ENCODE results near the gene HOXA7.

The HOXA7 gene

GRCh38 chr7:27148031-27148755, 8.3 kb downstream of the HOXA7 start:
- DNase-seq (ENCODE audit: low read depth in 2 of 2): no peak

DNA sequence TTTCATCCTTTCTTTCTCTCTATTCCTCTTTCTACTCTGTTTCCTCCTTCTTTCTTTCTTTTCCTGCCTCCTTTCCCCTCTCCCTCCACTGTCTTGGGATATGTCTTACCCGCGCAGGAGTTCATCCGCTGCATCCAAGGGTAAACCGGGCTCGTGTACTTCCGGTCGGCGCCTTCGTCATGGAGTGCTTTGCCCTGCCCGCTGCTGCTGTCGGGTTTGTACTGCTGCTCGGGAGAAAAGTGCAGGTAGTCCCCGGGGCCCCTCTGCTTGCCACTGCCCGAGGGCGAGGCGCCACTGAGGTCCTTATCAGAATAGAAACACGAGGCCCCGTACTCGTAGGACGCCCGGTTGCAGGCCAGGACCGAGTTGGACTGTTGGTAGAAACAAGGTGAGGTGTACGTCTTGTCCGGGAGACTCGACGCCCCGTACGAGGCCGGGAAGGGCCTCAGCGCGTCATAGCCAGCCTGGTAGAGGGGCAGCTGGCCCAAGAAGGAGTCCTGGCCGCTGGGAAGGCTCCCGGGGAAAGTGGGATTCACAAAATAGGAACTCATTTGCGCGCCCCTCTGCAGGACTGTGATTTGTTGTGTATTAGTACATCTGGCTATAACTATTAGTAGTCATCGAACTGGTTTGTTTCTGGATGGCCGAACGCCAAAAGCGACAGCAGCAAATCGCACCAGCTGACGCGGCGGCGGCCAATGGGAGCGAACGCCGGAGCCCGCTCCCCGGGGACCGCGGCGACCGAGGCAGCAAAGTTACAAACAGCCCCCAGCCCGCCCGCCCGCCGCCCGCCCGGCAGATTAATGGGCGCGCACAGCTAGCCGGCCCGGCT, 9.1 kb downstream of the HOXA7 start, which contains the start of gene HOXA6:
HOXA6 (minus strand) TSS at position 576 of the 832 bp plus-strand sequence; CDS start at position 551, 25 bp downstream.
- DNase-seq (ENCODE audit: low read depth in 2 of 2): no peak

DNA sequence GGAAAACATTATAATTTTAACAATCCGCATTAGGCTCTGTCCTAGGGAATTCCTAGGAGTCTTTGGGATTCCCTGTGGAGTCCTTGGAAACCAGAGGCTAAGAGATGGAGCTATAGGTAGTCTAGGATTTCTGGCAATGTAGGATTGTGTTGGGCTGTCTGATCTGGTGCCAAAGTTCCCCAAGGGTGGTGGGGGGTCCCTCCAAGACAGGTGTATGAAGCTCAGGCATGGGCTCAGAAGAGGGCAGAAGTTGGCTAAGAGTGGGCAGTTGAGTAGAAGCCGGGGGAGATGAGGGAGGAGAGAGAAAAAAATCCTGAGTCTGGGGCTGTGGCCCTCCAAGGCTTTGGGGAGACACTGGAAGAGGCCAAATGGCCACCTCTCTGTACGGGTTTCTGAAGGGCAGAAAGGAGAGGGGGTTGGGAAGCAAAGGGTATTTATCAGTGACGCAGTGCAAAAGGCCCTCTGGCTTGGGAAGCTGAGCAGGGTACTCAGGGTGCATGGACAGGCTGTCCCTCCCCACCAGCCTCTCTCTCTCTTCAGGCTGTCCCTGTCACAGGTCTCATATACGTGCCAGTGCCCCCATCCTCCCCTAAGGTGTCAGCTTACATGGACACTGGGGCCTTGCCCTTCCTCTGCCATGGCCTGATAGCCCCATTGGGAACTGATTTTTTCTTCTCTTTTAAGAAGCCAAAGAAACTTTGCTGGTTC, 9.8 kb downstream of the HOXA7 start:
- no peak for DNase-seq (ENCODE audit: low read depth in 2 of 2)

GRCh38 chr7:27145914-27146412, 10.5 kb downstream of the HOXA7 start:
- no peak for DNase-seq (ENCODE audit: low read depth in 2 of 2)

DNA sequence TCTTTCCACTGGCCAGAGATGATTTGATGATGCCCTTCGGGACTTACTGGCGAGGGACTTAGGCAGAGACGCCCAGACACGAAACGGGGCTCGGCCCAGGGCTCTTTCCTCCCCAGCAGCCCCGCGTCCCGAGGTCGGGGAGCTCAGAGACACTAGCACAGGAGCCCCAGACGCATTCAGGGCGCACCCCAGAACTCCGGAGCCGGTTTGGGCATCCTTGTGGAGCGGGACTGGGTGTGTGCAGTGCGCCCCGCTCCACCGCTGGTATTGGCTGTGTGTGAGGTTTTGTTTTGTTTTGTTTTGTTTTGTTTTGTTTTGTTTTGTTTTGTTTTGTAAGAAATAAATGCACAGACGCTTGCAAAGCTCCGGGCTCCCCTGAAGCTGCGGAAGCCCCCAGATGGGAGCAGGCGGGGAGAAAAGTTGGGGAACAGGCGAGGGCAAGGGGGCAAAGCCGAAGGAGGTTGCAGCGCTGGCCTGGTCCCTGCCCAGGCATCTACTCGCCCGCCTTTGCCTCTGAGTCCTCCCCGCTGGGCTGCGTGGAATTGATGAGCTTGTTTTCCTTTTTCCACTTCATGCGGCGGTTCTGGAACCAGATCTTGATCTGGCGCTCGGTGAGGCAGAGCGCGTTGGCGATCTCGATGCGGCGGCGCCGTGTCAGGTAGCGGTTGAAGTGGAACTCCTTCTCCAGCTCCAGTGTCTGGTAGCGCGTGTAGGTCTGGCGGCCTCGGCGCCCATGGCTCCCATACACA, 11.1 kb downstream of the HOXA7 start:
- no peak for DNase-seq (ENCODE audit: low read depth in 2 of 2)

- DNase-seq (ENCODE audit: low read depth in 2 of 2): no peak
These were observed 11.7 kb downstream of the HOXA7 start for GRCh38 chr7:27144781-27145164.

DNA sequence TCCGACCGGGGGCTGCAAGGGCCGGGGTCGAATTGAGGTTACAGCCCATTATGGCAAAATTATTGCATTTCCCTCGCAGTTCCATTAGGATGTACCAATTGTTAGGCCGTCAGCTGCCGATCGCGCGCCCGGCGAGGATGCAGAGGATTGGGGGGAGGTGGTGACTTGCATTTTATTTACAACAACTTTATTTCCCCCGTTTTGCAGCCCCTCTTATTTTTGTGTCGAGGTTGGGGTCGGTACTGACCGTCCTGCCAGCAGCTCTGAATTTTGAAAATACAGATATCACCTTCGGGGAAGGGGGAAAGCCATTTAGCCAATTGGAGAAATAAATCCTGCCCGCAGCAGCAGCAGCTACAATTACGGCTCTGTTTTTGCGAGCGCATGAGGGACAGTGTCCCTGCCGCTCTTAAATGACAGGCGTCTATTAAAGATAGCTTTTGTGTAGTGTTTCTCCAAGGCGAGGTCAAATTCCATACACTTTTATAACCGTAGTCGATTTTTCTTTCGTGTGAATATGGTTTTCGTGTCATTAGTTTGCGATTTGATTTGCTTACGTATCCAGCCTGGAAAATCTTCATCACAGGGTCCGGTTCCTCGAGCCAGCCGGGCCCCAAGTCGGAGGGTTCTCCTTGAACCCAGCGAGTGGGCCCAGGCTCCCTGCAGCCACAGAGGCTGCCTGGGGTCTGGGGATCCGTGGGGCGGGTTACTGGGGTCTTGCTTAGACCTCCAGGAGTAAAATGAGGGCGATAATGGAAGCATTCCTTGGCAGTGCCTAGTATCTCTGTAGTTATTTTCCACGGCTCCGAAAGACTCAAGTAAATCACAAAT, 12.3 kb downstream of the HOXA7 start:
- DNase-seq (ENCODE audit: low read depth in 2 of 2): no peak

DNA sequence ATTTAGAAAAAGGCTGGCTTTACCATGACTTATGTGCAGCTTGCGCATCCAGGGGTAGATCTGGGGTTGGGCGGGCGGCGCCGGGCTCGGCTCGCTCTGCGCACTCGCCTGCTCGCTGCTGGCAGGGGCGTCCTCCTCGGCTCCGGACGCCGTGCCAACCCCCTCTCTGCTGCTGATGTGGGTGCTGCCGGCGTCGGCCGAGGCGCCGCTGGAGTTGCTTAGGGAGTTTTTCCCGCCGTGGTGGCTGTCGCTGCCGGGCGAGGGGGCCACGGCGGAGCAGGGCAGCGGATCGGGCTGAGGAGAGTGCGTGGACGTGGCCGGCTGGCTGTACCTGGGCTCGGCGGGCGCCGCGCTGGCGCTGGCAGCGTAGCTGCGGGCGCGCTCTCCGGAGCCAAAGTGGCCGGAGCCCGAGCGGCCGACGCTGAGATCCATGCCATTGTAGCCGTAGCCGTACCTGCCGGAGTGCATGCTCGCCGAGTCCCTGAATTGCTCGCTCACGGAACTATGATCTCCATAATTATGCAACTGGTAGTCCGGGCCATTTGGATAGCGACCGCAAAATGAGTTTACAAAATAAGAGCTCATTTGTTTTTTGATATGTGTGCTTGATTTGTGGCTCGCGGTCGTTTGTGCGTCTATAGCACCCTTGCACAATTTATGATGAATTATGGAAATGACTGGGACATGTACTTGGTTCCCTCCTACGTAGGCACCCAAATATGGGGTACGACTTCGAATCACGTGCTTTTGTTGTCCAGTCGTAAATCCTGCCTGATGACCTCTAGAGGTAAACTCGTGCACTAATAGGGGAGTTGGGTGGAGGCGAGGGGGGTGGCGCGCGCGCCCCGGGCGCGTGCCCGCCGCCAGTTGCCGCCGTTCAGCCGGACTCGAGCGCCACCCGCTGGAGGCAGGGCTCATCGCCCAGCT, 13.2 kb downstream of the HOXA7 start, which contains the start of gene HOXA5:
HOXA5 (minus strand) TSS at position 659 of the 927 bp plus-strand sequence; CDS start at position 585, 74 bp downstream.
- no peak for DNase-seq (ENCODE audit: low read depth in 2 of 2)

DNA sequence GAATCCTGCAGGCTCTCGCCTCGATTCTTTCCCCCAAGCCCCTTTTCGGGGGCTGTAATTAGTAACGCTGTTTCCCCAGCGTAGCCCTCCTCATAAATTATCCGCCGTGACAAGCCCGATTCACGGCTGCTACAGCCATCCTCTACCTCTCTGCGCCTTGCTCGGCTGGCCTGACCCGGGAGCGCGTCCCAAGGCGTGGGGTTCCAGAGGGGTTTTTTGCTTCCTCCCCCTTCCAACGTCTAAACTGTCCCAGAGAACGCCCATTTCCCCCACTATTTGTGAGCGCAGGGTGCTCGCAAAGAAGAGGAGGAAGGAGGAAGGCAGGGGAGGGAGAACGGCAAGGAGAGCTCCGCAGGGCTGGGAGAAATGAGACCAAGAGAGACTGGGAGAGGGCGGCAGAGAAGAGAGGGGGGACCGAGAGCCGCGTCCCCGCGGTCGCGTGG, 13.9 kb downstream of the HOXA7 start:
- DNase-seq (ENCODE audit: low read depth in 2 of 2): no peak

DNA sequence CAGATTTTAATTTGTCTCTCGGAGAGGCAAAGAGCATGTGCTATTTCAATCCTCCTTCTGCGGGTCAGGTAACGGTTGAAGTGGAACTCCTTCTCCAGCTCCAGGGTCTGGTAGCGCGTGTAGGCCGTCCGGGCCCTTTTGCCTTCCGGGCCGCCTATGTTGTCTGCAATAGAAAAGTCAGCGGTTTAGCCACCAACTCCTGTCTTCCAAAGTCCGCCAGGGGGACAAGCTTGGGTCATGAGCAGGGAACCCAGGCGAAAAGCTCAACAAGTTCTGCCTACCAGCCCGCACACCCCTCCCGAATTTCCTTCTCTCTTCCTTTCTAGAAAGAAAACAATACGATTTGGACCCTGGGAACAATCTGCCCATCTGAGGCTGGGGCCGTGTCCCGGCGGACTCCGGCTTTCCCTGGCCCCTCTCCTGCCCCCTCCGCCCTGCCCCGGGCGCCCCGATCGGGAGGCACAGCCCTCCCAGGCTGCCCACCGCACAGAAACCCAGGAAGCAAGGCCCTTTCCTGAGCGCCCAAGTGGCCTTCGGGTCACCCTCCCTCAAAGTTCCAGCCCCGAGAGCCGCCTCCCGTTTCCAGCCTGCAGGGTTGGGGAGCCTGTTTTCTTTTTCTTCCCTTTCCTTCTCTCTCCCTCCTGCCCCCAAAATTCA, 14.4 kb downstream of the HOXA7 start:
- DNase-seq (ENCODE audit: low read depth in 2 of 2): no peak

GRCh38 chr7:27141137-27141922, 15.1 kb downstream of the HOXA7 start:
- no peak for DNase-seq (ENCODE audit: low read depth in 2 of 2)

GRCh38 chr7:27140126-27140857, 16.2 kb downstream of the HOXA7 start:
- DNase-seq (ENCODE audit: low read depth in 2 of 2): no peak

GRCh38 chr7:27139334-27140125, 16.9 kb downstream of the HOXA7 start:
- no peak for DNase-seq (ENCODE audit: low read depth in 2 of 2)

GRCh38 chr7:27138985-27139333, 17.5 kb downstream of the HOXA7 start:
- no peak for DNase-seq (ENCODE audit: low read depth in 2 of 2)

DNA sequence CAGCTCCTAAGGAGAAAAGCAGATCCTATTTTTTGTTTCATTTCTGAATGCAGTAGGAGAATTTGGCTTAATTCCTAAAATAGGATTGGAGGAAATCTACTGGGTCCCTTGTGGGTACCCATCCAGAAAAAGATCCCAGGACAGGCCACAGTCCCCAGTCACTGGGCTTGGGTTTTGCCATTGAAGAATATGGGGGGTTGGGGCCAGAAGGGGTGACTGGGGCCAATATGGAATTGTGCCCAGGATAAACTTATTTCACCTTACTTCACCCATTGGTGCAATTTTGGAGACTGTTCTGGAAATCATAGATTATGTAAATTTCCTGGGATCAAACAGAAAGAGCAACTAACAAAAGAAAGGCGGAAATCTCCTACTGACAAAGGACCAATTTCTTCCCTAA, 18.0 kb downstream of the HOXA7 start:
- DNase-seq (ENCODE audit: low read depth in 2 of 2): no peak

GRCh38 chr7:27137640-27138315, 18.7 kb downstream of the HOXA7 start:
- DNase-seq (ENCODE audit: low read depth in 2 of 2): no peak
